Measurements from ENCODE around the gene ERC2.

The ERC2 gene

GRCh38 chr3:55559500-55560423 lies 908.5 kb downstream of the ERC2 start:
- DNase-seq, result no peak

GRCh38 chr3:55558316-55558715 lies 910.0 kb downstream of the ERC2 start:
- no peak for DNase-seq

DNA sequence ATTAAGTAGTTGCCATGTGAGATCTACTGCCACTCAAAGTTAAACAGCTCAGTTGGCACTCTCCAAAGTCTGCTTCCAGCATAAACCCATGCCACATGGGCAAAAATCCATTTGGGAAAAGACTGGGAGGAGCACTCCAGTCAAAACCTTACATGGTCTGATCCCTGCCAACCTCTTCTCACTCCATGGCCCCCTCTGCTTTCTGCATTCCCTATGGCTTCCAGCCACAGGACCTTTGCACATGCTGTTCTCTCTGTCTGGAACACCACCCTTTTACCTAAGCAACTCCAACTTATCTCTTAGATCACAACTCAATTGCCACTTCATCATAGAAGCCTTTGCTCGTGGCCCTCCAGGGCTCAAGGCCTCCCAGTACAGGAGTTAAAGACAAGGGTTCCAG lies 910.7 kb downstream of the ERC2 start:
- DNase-seq, result no peak

GRCh38 chr3:55556619-55557537 lies 911.4 kb downstream of the ERC2 start:
- no peak for DNase-seq

DNA sequence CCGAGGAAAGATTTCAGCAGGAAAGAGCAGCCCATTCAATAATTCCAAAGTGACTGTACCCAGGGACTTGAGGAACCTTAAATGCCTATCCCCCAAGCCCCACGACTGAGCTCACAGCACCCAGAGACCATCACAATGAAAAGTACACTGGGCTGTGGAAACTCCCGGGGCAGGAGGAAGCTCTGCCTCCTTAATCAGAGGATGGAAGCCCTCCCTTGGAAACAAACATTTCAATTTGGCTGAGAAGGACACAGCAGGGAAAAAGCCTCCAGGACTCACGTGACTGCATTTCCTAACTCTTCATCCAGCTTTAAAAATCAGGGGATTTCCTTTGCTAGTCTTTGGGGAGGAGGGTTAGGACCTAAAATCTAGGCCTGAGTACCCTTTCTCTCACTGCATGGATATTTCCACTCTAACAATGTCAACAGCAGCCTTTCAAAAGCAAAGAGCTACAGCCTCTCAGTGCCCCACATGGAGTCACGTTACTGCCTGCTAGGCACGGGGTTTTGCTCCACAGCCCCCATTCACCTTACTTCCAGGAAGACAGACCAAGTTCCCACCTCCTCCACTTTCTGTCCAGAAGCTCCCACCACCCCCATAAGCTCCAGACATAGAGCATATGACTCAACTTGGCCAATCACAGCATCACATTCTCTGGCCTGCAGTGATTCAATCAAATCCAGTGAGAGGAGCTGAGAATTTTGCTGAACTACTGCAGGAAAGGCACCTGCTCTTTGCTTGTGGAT lies 912.2 kb downstream of the ERC2 start:
- no peak for DNase-seq

- DNase-seq, result no peak
Measured at GRCh38 chr3:55554634-55555425, 913.4 kb downstream of the ERC2 start.

GRCh38 chr3:55551644-55552043 lies 916.6 kb downstream of the ERC2 start:
- DNase-seq, result no peak

GRCh38 chr3:55549177-55549576 lies 919.1 kb downstream of the ERC2 start:
- no peak for DNase-seq

DNA sequence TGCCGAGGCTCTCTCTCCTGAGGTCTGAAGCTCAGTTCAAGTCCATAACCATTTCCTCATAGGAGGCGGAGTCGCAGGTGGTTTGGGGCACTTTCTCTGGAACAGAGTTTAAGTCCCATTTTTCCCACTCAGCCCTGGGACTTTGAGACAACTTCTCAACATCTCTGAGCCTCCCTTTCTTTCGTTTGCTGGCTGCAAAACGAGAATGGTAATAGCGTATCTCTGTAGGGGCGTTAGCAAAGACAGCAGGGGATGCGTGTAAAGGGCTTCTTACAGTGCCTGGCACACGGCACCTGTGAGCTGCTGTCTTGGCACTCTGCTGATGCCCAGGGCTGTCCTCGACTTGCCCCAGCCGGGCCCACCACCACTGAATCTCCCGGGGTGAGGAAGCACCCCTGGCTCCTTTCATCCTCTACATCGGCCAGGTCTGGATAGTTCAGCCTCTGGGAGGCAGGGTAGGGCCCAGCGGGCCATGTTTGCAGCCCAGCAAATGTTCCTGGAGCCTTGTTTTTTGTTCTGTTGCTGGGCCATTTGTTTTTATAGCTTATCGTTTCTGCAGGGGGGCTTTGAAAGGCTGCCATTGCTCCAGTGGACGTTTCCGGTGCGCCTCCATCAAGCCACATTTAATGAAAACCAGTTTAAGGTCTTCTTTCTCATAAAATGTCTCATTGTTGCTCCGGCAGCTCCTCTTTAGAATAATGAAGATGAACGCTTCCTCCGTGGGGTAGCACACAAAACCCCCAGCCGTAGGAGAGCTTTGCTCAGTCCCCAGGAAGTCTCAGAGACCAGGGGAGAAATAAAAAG lies 921.2 kb downstream of the ERC2 start:
- no peak for DNase-seq

GRCh38 chr3:55545995-55546394 lies 922.3 kb downstream of the ERC2 start:
- DNase-seq, result no peak

DNA sequence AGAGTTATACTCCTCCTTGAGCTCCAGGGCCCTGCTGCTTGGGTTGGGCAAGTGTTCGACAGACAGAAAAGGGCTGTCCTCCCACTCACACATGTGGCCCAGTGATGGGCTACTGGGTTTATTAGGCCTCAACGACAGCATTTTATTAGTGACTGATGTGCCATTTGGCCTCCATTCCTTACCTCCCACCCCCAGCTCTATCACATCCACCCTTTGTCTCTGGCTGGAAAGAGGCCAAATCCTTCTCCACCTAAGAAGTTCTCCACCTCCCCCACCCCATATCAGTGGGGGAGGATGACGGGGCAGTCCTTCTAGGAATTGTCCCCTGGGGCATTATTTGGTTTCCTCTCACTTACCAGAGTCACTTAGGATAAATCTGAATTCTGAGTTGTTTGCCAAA lies 924.0 kb downstream of the ERC2 start:
- DNase-seq, result no peak

- DNase-seq, result no peak
Measured at GRCh38 chr3:55543181-55543614, 925.1 kb downstream of the ERC2 start.

- no peak for DNase-seq
Measured at GRCh38 chr3:55541456-55541855, 926.8 kb downstream of the ERC2 start.

GRCh38 chr3:55541016-55541415 lies 927.3 kb downstream of the ERC2 start:
- no peak for DNase-seq

- no peak for DNase-seq
Measured at GRCh38 chr3:55540579-55540978, 927.7 kb downstream of the ERC2 start.

DNA sequence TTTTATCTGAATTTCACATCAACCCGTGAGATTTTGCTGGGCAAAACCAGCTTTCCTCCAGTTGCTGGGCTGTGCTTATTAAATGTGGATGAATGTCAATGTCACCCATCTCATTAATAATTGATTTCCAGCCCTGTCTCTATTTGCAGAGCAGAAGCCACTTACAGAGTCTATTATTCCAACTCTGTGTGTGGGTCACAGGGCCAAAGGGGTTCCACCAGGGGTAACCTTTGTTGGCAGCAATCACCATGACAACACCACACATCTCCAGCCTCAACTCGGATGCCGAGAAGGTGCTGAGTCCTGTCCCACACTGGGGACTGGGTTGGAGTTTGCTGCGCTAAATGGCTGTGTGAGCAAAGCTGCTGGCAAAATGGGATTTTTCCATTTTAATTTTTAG lies 930.1 kb downstream of the ERC2 start:
- DNase-seq, result no peak

GRCh38 chr3:55537563-55537962 lies 930.7 kb downstream of the ERC2 start:
- no peak for DNase-seq

DNA sequence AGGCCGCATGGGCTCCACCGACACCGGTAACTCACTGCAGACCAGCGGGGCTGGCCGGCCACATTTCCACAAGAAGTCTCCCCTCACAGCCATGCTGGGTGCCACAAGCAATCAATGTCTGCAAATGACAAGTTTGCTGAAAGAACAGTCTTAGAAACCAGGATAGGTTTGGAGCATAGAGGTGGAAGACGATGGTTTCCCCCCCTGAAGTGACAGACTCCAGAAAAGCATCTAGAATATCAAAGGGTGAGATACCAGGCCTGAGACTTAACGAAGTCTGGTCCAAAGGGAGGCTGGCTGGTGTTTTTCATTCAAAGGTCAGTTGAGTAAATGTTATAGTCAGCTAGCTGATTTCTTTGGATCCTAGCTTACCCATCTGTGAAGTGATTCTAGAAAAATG lies 931.1 kb downstream of the ERC2 start:
- no peak for DNase-seq

GRCh38 chr3:55534876-55535275 lies 933.4 kb downstream of the ERC2 start:
- DNase-seq, result no peak

DNA sequence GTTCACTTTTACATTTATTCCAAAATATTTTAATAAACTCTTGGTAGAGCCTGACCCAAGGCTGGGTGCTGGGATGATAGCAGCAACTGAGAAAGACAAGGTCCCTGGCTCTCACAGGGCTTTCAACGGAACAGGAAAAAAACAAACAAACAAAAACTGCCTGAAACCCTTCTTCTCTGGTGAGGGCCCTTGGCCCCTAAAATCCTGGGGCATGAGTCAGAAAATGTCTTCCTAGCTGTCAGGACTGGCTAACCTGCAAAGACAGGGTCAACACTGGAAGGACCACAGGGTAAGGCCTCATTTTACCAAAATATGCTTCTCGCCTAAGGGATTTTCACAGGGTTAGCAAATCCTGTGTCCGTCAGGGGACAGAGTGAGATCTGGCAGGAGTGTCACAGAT lies 935.5 kb downstream of the ERC2 start:
- no peak for DNase-seq

- no peak for DNase-seq
Measured at GRCh38 chr3:55531321-55531720, 936.9 kb downstream of the ERC2 start.
